Measurements from ENCODE around the gene KLHL17.

KLHL17 gene

GRCh38 chr1:932173-932510 lies 28.2 kb upstream of the KLHL17 start:
- H3K27ac ChIP-seq (ENCODE audit: low read depth, low read length, poor library complexity, severe bottlenecking), result no peak overlapping the region
- H3K4me2 ChIP-seq (ENCODE audit: low read length), result no peak overlapping the region
- no peaks in the 10 kb centered on the region for H3K9me2 ChIP-seq (ENCODE audit: low read depth, low read length)
- no peaks in the 10 kb centered on the region for H3K4me1 ChIP-seq (ENCODE audit: insufficient read depth, low read length, severe bottlenecking)
- H3K27me3 ChIP-seq (ENCODE audit: insufficient read depth, low read length), result peaks cover 9% of the 10 kb centered on the region; the same call in 1 of the 2 replicates
- no peaks in the 10 kb centered on the region for H3K79me2 ChIP-seq (ENCODE audit: insufficient read depth, low read length)
- no peak overlapping the region for H3K4me3 ChIP-seq (ENCODE audit: low read depth, low read length, poor library complexity, severe bottlenecking)
- no peaks in the 10 kb centered on the region for H3K9me3 ChIP-seq (ENCODE audit: low read length)
- H3K9ac ChIP-seq (ENCODE audit: low read length), result no peak overlapping the region
- no peaks in the 10 kb centered on the region for H4K20me1 ChIP-seq (ENCODE audit: insufficient read depth, low read length)
- TF ChIP-seq EZH2 (IDR thresholded peaks at IDR 0.05; ENCODE audit: borderline replicate concordance, low read length) (no peak), CTCF (IDR thresholded peaks at IDR 0.05; ENCODE audit: low read length) (no peak)
- H3F3A ChIP-seq (ENCODE audit: insufficient read depth, low read length), result no peaks in the 10 kb centered on the region
- H2AFZ ChIP-seq (ENCODE audit: low read length), result no peak overlapping the region
- H3K36me3 ChIP-seq (ENCODE audit: insufficient read depth, low read length), result no peaks in the 10 kb centered on the region

GRCh38 chr1:932776-933602 lies 27.4 kb upstream of the KLHL17 start:
- TF ChIP-seq CTCF (IDR thresholded peaks at IDR 0.05; ENCODE audit: low read length) (no peak), EZH2 (IDR thresholded peaks at IDR 0.05; ENCODE audit: borderline replicate concordance, low read length) (no peak)
- H3K9me3 ChIP-seq (ENCODE audit: low read length), result no peaks in the 10 kb centered on the region
- no peaks in the 10 kb centered on the region for H3K36me3 ChIP-seq (ENCODE audit: insufficient read depth, low read length)
- peaks cover 9% of the 10 kb centered on the region; the same call in 1 of the 2 replicates for H3K27me3 ChIP-seq (ENCODE audit: insufficient read depth, low read length)
- H3F3A ChIP-seq (ENCODE audit: insufficient read depth, low read length), result no peaks in the 10 kb centered on the region
- no peak overlapping the region for H2AFZ ChIP-seq (ENCODE audit: low read length)
- no peaks in the 10 kb centered on the region for H3K9me2 ChIP-seq (ENCODE audit: low read depth, low read length)
- no peaks in the 10 kb centered on the region for H4K20me1 ChIP-seq (ENCODE audit: insufficient read depth, low read length)
- no peak overlapping the region for H3K9ac ChIP-seq (ENCODE audit: low read length)
- H3K4me1 ChIP-seq (ENCODE audit: insufficient read depth, low read length, severe bottlenecking), result no peaks in the 10 kb centered on the region
- no peak overlapping the region for H3K27ac ChIP-seq (ENCODE audit: low read depth, low read length, poor library complexity, severe bottlenecking)
- H3K79me2 ChIP-seq (ENCODE audit: insufficient read depth, low read length), result no peaks in the 10 kb centered on the region
- no peak overlapping the region for H3K4me3 ChIP-seq (ENCODE audit: low read depth, low read length, poor library complexity, severe bottlenecking)
- no peak overlapping the region for H3K4me2 ChIP-seq (ENCODE audit: low read length)

- Histone ChIP-seq H2AFZ (ENCODE audit: low read length) (no peak overlapping the region), H4K20me1 (ENCODE audit: insufficient read depth, low read length) (no peaks in the 10 kb centered on the region), H3K27me3 (ENCODE audit: insufficient read depth, low read length) (peaks cover 14% of the 10 kb centered on the region; the same call in 1 of the 2 replicates), H3K79me2 (ENCODE audit: insufficient read depth, low read length) (no peaks in the 10 kb centered on the region), H3K4me2 (ENCODE audit: low read length) (no peak overlapping the region), H3K4me3 (ENCODE audit: low read depth, low read length, poor library complexity, severe bottlenecking) (no peak overlapping the region), H3K9me3 (ENCODE audit: low read length) (no peaks in the 10 kb centered on the region), H3K9ac (ENCODE audit: low read length) (no peak overlapping the region), H3K9me2 (ENCODE audit: low read depth, low read length) (no peaks in the 10 kb centered on the region), H3K36me3 (ENCODE audit: insufficient read depth, low read length) (no peaks in the 10 kb centered on the region), H3K27ac (ENCODE audit: low read depth, low read length, poor library complexity, severe bottlenecking) (no peak overlapping the region), H3K4me1 (ENCODE audit: insufficient read depth, low read length, severe bottlenecking) (no peaks in the 10 kb centered on the region), H3F3A (ENCODE audit: insufficient read depth, low read length) (no peaks in the 10 kb centered on the region)
- TF ChIP-seq CTCF (IDR thresholded peaks at IDR 0.05; ENCODE audit: low read length) (no peak), EZH2 (IDR thresholded peaks at IDR 0.05; ENCODE audit: borderline replicate concordance, low read length) (no peak)
These were observed 26.8 kb upstream of the KLHL17 start for GRCh38 chr1:933603-933940.
